ENCODE results near the gene OLIG1.

The OLIG1 gene

GRCh38 chr21:33026443-33026858, 43.5 kb upstream of the OLIG1 start:
- no peak overlapping the region for H3K4me3 ChIP-seq (ENCODE audit: low read depth, low read length)
- in situ Hi-C loops (cut with HindIII; ENCODE audit: low pct_ligation_motif_present, low sequenced_read_pairs), result no loop called here
- H3K27ac ChIP-seq, result no peak overlapping the region
- no peaks in the 10 kb centered on the region for H3K36me3 ChIP-seq (replicated peaks)
- H3K27me3 ChIP-seq (replicated peaks), result peaks cover 100% of the 10 kb centered on the region
- no peak for DNase-seq
- no peak for TF ChIP-seq CTCF (IDR thresholded peaks at IDR 0.05; ENCODE audit: low read depth, low read length, missing control alignments)

DNA sequence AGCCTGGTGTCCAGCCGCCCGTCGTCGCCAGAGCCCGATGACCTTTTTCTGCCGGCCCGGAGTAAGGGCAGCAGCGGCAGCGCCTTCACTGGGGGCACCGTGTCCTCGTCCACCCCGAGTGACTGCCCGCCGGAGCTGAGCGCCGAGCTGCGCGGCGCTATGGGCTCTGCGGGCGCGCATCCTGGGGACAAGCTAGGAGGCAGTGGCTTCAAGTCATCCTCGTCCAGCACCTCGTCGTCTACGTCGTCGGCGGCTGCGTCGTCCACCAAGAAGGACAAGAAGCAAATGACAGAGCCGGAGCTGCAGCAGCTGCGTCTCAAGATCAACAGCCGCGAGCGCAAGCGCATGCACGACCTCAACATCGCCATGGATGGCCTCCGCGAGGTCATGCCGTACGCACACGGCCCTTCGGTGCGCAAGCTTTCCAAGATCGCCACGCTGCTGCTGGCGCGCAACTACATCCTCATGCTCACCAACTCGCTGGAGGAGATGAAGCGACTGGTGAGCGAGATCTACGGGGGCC, 43.0 kb upstream of the OLIG1 start:
- H3K27me3 ChIP-seq (replicated peaks), result peaks cover 100% of the 10 kb centered on the region
- in situ Hi-C loops (cut with HindIII; ENCODE audit: low pct_ligation_motif_present, low sequenced_read_pairs), result no loop called here
- H3K36me3 ChIP-seq (replicated peaks), result no peaks in the 10 kb centered on the region
- H3K4me3 ChIP-seq (ENCODE audit: low read depth, low read length), result no peak overlapping the region
- no peak for DNase-seq
- no peak overlapping the region for H3K27ac ChIP-seq
- no peak for TF ChIP-seq CTCF (IDR thresholded peaks at IDR 0.05; ENCODE audit: low read depth, low read length, missing control alignments)

DNA sequence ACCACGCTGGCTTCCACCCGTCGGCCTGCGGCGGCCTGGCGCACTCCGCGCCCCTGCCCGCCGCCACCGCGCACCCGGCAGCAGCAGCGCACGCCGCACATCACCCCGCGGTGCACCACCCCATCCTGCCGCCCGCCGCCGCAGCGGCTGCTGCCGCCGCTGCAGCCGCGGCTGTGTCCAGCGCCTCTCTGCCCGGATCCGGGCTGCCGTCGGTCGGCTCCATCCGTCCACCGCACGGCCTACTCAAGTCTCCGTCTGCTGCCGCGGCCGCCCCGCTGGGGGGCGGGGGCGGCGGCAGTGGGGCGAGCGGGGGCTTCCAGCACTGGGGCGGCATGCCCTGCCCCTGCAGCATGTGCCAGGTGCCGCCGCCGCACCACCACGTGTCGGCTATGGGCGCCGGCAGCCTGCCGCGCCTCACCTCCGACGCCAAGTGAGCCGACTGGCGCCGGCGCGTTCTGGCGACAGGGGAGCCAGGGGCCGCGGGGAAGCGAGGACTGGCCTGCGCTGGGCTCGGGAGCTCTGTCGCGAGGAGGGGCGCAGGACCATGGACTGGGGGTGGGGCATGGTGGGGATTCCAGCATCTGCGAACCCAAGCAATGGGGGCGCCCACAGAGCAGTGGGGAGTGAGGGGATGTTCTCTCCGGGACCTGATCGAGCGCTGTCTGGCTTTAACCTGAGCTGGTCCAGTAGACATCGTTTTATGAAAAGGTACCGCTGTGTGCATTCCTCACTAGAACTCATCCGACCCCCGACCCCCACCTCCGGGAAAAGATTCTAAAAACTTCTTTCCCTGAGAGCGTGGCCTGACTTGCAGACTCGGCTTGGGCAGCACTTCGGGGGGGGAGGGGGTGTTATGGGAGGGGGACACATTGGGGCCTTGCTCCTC, 42.3 kb upstream of the OLIG1 start:
- DNase-seq, result no peak
- no peak overlapping the region for H3K27ac ChIP-seq
- TF ChIP-seq CTCF (IDR thresholded peaks at IDR 0.05; ENCODE audit: low read depth, low read length, missing control alignments), result no peak
- in situ Hi-C loops (cut with HindIII; ENCODE audit: low pct_ligation_motif_present, low sequenced_read_pairs), result no loop called here
- peaks cover 100% of the 10 kb centered on the region for H3K27me3 ChIP-seq (replicated peaks)
- no peak overlapping the region for H3K4me3 ChIP-seq (ENCODE audit: low read depth, low read length)
- H3K36me3 ChIP-seq (replicated peaks), result no peaks in the 10 kb centered on the region

GRCh38 chr21:33028287-33028670, 41.7 kb upstream of the OLIG1 start:
- TF ChIP-seq CTCF (IDR thresholded peaks at IDR 0.05; ENCODE audit: low read depth, low read length, missing control alignments), result no peak
- H3K27ac ChIP-seq, result no peak overlapping the region
- in situ Hi-C loops (cut with HindIII; ENCODE audit: low pct_ligation_motif_present, low sequenced_read_pairs), result no loop called here
- DNase-seq, result no peak
- no peak overlapping the region for H3K4me3 ChIP-seq (ENCODE audit: low read depth, low read length)
- no peaks in the 10 kb centered on the region for H3K36me3 ChIP-seq (replicated peaks)
- H3K27me3 ChIP-seq (replicated peaks), result peaks cover 99% of the 10 kb centered on the region

- H3K4me3 ChIP-seq (ENCODE audit: low read depth, low read length), result no peak overlapping the region
- no peak for DNase-seq
- H3K27me3 ChIP-seq (replicated peaks), result peaks cover 99% of the 10 kb centered on the region
- in situ Hi-C loops (cut with HindIII; ENCODE audit: low pct_ligation_motif_present, low sequenced_read_pairs), result no loop called here
- TF ChIP-seq CTCF (IDR thresholded peaks at IDR 0.05; ENCODE audit: low read depth, low read length, missing control alignments), result no peak
- no peak overlapping the region for H3K27ac ChIP-seq
- no peaks in the 10 kb centered on the region for H3K36me3 ChIP-seq (replicated peaks)
These were observed 41.1 kb upstream of the OLIG1 start for GRCh38 chr21:33028773-33029384.

Measured in brain microvascular endothelial cell (primary cell).